IMR-90 (cell line): ENCODE results near the gene ASTL. TPM values are rescaled to one million over a fixed set of nuclear protein-coding genes. Genes with fewer than 3 reads are reported as not detected.
"Not testable (repeated sequence)": the region's sequence is repeated elsewhere in the genome, so short reads cannot be mapped to it uniquely, and the experiment has no call there.

Source experiments
- ATAC-seq: fragments of 200-7000 bp; cut with Tn5 transposase; 2 replicates; pipeline ENCODE4 v1.9.1; 2020; ENCODE audit warnings: low read depth, mild to moderate bottlenecking, moderate library complexity
- BruUV-seq: library from RNA; stranded (reverse); fragments of 400-500 nt; replicated peaks from 2 replicates; lab custom pipeline; 2021; lab: Mats Ljungman, UMichigan
- CTCF ChIA-PET: fragments of 300-600 bp; formaldehyde crosslinking; extraction: SDS; loops from one replicate; lab custom pipeline; 2021; ENCODE audit warnings: antibody characterized with exemption; lab: Yijun Ruan, JAX
- POLR2A ChIA-PET: fragments of 300-600 bp; sonication (Branson Sonifier 250); formaldehyde crosslinking; loops from one replicate; lab custom pipeline; 2022; ENCODE audit warnings: antibody characterized with exemption; ENCODE audit not compliant: unreplicated experiment; lab: Charles Lee
- DNase-seq: peaks from one replicate; pipeline ENCODE4 v3.0.0; 2013
- H2AFZ ChIP-seq: replicated peaks from 2 replicates; pipeline ENCODE3; 2013; ENCODE audit warnings: low read length, mild to moderate bottlenecking; ENCODE audit not compliant: poor library complexity
- H2AK5ac ChIP-seq: 2 replicates; pipeline ENCODE4 v1.6.1; 2013; ENCODE audit warnings: low read depth, low read length, inconsistent platforms
- H2AK9ac ChIP-seq: replicated peaks from 2 replicates; pipeline ENCODE3; 2013; ENCODE audit warnings: mild to moderate bottlenecking, low read depth, low read length, moderate library complexity; ENCODE audit not compliant: poor library complexity
- H2BK120ac ChIP-seq: 2 replicates; pipeline ENCODE4 v1.6.1; 2013; ENCODE audit warnings: low read depth, low read length, inconsistent platforms
- H2BK15ac ChIP-seq: 3 replicates; pipeline ENCODE4 v1.6.1; 2013; ENCODE audit warnings: low read depth, low read length, inconsistent platforms
- H2BK20ac ChIP-seq: 2 replicates; pipeline ENCODE4 v1.6.1; 2013; ENCODE audit warnings: low read depth, mild to moderate bottlenecking, inconsistent platforms, low read length, moderate library complexity
- H2BK5ac ChIP-seq: 2 replicates; pipeline ENCODE4 v1.6.1; 2013; ENCODE audit warnings: mild to moderate bottlenecking, low read depth, low read length, inconsistent platforms; ENCODE audit not compliant: poor library complexity, severe bottlenecking
- H3K14ac ChIP-seq: replicated peaks from 2 replicates; pipeline ENCODE4 v1.6.1; 2013; ENCODE audit warnings: low read depth, low read length, inconsistent platforms
- H3K18ac ChIP-seq: 2 replicates; pipeline ENCODE4 v1.6.1; 2013; ENCODE audit warnings: low read depth, low read length, control low read depth
- H3K23ac ChIP-seq: 2 replicates; pipeline ENCODE4 v1.6.1; 2013; ENCODE audit warnings: low read depth, low read length, inconsistent platforms
- H3K27ac ChIP-seq: 2 replicates; pipeline ENCODE4 v1.5.1; 2013; ENCODE audit warnings: mild to moderate bottlenecking, control low read depth, low read length; ENCODE audit not compliant: insufficient read depth
- H3K27me3 ChIP-seq: 2 replicates; pipeline ENCODE4 v1.6.1; 2013; ENCODE audit warnings: low read length; ENCODE audit not compliant: control insufficient read depth, insufficient read depth
- H3K36me3 ChIP-seq: 2 replicates; pipeline ENCODE4 v1.6.1; 2013; ENCODE audit warnings: low read length, mixed read lengths; ENCODE audit not compliant: control insufficient read depth, insufficient read depth
- H3K4ac ChIP-seq: 2 replicates; pipeline ENCODE4 v1.6.1; 2013; ENCODE audit warnings: low read depth, low read length, inconsistent platforms
- H3K4me1 ChIP-seq: 2 replicates; pipeline ENCODE4 v1.6.1; 2013; ENCODE audit warnings: low read length, mixed read lengths; ENCODE audit not compliant: control insufficient read depth, insufficient read depth
- H3K4me2 ChIP-seq: 2 replicates; pipeline ENCODE4 v1.6.1; 2013; ENCODE audit warnings: low read depth, mild to moderate bottlenecking, control low read depth, low read length, moderate library complexity
- H3K4me3 ChIP-seq: 2 replicates; pipeline ENCODE4 v1.5.1; 2013; ENCODE audit warnings: low read depth, mild to moderate bottlenecking, control low read depth, low read length, moderate library complexity; ENCODE audit not compliant: insufficient read depth
- H3K56ac ChIP-seq: 2 replicates; pipeline ENCODE4 v1.6.1; 2013; ENCODE audit warnings: low read length, inconsistent platforms; ENCODE audit not compliant: insufficient read depth; ENCODE audit errors: extremely low read depth
- H3K79me1 ChIP-seq, 2 experiments: 2 replicates each; pipeline ENCODE4 v1.6.1; 2013; ENCODE audit warnings: low read length in 2 of 2, inconsistent platforms in 1 of 2, low read depth in 1 of 2
- H3K9ac ChIP-seq: 2 replicates; pipeline ENCODE4 v1.6.1; 2013; ENCODE audit warnings: low read depth, low read length, control low read depth
- H3K9me1 ChIP-seq: 2 replicates; pipeline ENCODE4 v1.6.1; 2013; ENCODE audit warnings: low read length, inconsistent platforms; ENCODE audit not compliant: insufficient read depth
- H3K9me3 ChIP-seq: 2 replicates; pipeline ENCODE4 v1.6.1; 2013; ENCODE audit warnings: low read length; ENCODE audit not compliant: control insufficient read depth, insufficient read depth
- H4K20me1 ChIP-seq: 2 replicates; pipeline ENCODE4 v1.6.1; 2013; ENCODE audit warnings: low read length, inconsistent platforms; ENCODE audit not compliant: insufficient read depth
- H4K5ac ChIP-seq: 2 replicates; pipeline ENCODE4 v1.6.1; 2013; ENCODE audit warnings: mild to moderate bottlenecking, low read depth, low read length, control low read depth
- H4K8ac ChIP-seq, 2 experiments: 2 replicates each; pipeline ENCODE4 v1.6.1; 2013; ENCODE audit warnings: low read depth in 2 of 2, low read length in 2 of 2, control low read depth in 1 of 2, inconsistent platforms in 1 of 2
- H4K91ac ChIP-seq: 2 replicates; pipeline ENCODE4 v1.6.1; 2013; ENCODE audit warnings: low read depth, low read length, inconsistent platforms; ENCODE audit not compliant: insufficient read depth
- WGBS, 2 experiments: methylation state at CpG; one replicate each; pipeline versions ENCODE4 v1.1.5 to v1.1.7; 2013; ENCODE audit warnings: missing lambda C conversion rate in 2 of 2; ENCODE audit not compliant: insufficient read length in 1 of 2; ENCODE audit errors: extremely low coverage in 2 of 2; 5-methylcytosine and 5-hydroxymethylcytosine counted together
- dilution Hi-C: fragments of 300-500 bp; cut with HindIII; formaldehyde crosslinking; loops from one replicate; pipeline ENCODE4 v1.14.3; 2018; ENCODE audit warnings: low sequenced_read_pairs; ENCODE audit not compliant: unreplicated experiment
- in situ Hi-C: fragments of 300-500 bp; cut with MboI; formaldehyde crosslinking; loops from 3 replicates; pipeline ENCODE4 v1.14.3; 2019; ENCODE audit warnings: low sequenced_read_pairs, inconsistent platforms, mixed read lengths
- intact Hi-C: fragments of 100-400 bp; cut with micrococcal nuclease; formaldehyde crosslinking; loops from 2 replicates; pipeline ENCODE4 v1.10.0; 2022
- polyA plus RNA-seq, 3 experiments: library from polyadenylated mRNA; depleted of rRNA; stranded (reverse); fragments of >200 nt; gene quantifications; 2 replicates each; pipeline ENCODE4 v1.2.3, GENCODE V29; 2012; ENCODE audit warnings: low replicate concordance in 1 of 3
- total RNA-seq: library from RNA; depleted of rRNA; stranded (reverse); fragments of >200 nt; gene quantifications from 2 replicates; pipeline ENCODE4 v1.2.3, GENCODE V29; 2012

ASTL gene
- total and polyA plus RNA-seq, 2 of the 4 experiments (the other 2 are of a cell fraction): not detected

- H4K20me1 ChIP-seq, H4K8ac ChIP-seq, BruUV-seq, H3K4me2 ChIP-seq, H3K9me3 ChIP-seq, POLR2A ChIA-PET, H3K4me3 ChIP-seq, CTCF ChIA-PET, H3K9me1 ChIP-seq, H3K9ac ChIP-seq, H2BK5ac ChIP-seq, H3K36me3 ChIP-seq, H3K4ac ChIP-seq, DNase-seq, H3K18ac ChIP-seq, H3K79me1 ChIP-seq, H3K4me1 ChIP-seq, H3K56ac ChIP-seq, H2BK120ac ChIP-seq, H2AK9ac ChIP-seq, H3K23ac ChIP-seq, in situ Hi-C loops, H4K5ac ChIP-seq, dilution Hi-C loops, H2BK15ac ChIP-seq, H2AK5ac ChIP-seq, H3K27me3 ChIP-seq, H3K27ac ChIP-seq, H4K91ac ChIP-seq, H2AFZ ChIP-seq, ATAC-seq, intact Hi-C loops, H2BK20ac ChIP-seq, H3K14ac ChIP-seq: not testable (repeated sequence)
- WGBS, 2 experiments: no CpG with 5 or more reads among the region's 5 CpGs
These were observed 3.3 kb upstream of the ASTL start for GRCh38 chr2:96141624-96141967.
